HepG2 (cell line): ENCODE results near the gene TRPC4AP. TPM values are rescaled to one million over a fixed set of nuclear protein-coding genes. Genes with fewer than 3 reads are reported as not detected.

ENCODE experiments used
- ATAC-seq: fragments of 200-7000 bp; cut with Tn5 transposase; 3 replicates; pipeline ENCODE4 v1.9.1; 2020; ENCODE audit warnings: mild to moderate bottlenecking, moderate library complexity
- BruUV-seq: library from RNA; stranded (reverse); fragments of 400-500 nt; replicated peaks from 2 replicates; lab custom pipeline; 2021; lab: Mats Ljungman, UMichigan
- CTCF ChIA-PET: fragments of 300-600 bp; formaldehyde crosslinking; extraction: SDS; loops from one replicate; lab custom pipeline; 2021; ENCODE audit warnings: low total read pairs, inconsistent platforms, low intra/inter-chr PET ratio; lab: Yijun Ruan, JAX
- POLR2A ChIA-PET: fragments of 350-600 bp; sonication (Branson Sonifier 250); formaldehyde crosslinking; loops from one replicate; lab custom pipeline; 2020; ENCODE audit warnings: antibody characterized with exemption, inconsistent platforms; lab: Yijun Ruan, JAX
- DNase-seq: peaks from one replicate; pipeline ENCODE4 v3.0.0-alpha.2; 2015; ENCODE audit warnings: low spot score
- FAIRE-seq: peaks from 3 replicates; lab custom pipeline; 2011; peaks lifted over from hg19 to GRCh38; lab: Jason Lieb, UNC
- H2AFZ ChIP-seq: one replicate; pipeline ENCODE4 v1.6.1; 2011; ENCODE audit warnings: low read length, inconsistent platforms
- H3K27ac ChIP-seq: fragments of 300-600 bp; 3 replicates; pipeline ENCODE4 v1.8.0; 2011; ENCODE audit warnings: mixed run types, mild to moderate bottlenecking, mixed read lengths, low read length, inconsistent platforms; ENCODE audit not compliant: insufficient read depth; ENCODE audit errors: extremely low read length
- H3K27me3 ChIP-seq, 2 experiments: fragments of 200-600 bp in 1 of 2; 2 replicates in 1 of 2; 3 replicates in 1 of 2; pipeline versions ENCODE4 v1.6.0 to v1.8.0; 2011; ENCODE audit warnings: low read length in 2 of 2, mild to moderate bottlenecking in 2 of 2, moderate library complexity in 2 of 2, inconsistent platforms in 1 of 2; ENCODE audit not compliant: insufficient read depth in 2 of 2, control insufficient read depth in 1 of 2
- H3K36me3 ChIP-seq, 2 experiments: fragments of 200-600 bp in 1 of 2; replicated peaks in 1 of 2; 2 replicates in 1 of 2; 3 replicates in 1 of 2; pipeline versions ENCODE4 v1.5.1 to v1.8.0; 2011; ENCODE audit warnings: low read length in 2 of 2, inconsistent platforms in 1 of 2; ENCODE audit not compliant: insufficient read depth in 2 of 2, control insufficient read depth in 1 of 2
- H3K4me1 ChIP-seq: 2 replicates; pipeline ENCODE4 v1.5.1; 2012; ENCODE audit warnings: low read length, inconsistent platforms; ENCODE audit not compliant: insufficient read depth
- H3K4me2 ChIP-seq: 2 replicates; pipeline ENCODE4 v1.6.0; 2011; ENCODE audit warnings: low read depth, low read length, inconsistent platforms
- H3K4me3 ChIP-seq, 3 experiments: fragments of 200-600 bp in 1 of 3; sonication (generic), shearing (Covaris generic) in 1 of 3; replicated peaks in 1 of 3; 2 replicates each; pipeline ENCODE4 v1.5.1; 2011 to 2016; ENCODE audit warnings: low read length in 3 of 3, inconsistent platforms in 2 of 3, low read depth in 2 of 3, mild to moderate bottlenecking in 2 of 3, control low read depth in 1 of 3, mixed read lengths in 1 of 3; ENCODE audit not compliant: insufficient read depth in 1 of 3
- H3K79me2 ChIP-seq: one replicate; pipeline ENCODE4 v1.6.1; 2011; ENCODE audit warnings: low read length, inconsistent platforms; ENCODE audit not compliant: insufficient read depth
- H3K9ac ChIP-seq: 2 replicates; pipeline ENCODE4 v1.6.0; 2011; ENCODE audit warnings: mild to moderate bottlenecking, low read depth, low read length, inconsistent platforms; ENCODE audit not compliant: insufficient read depth
- H3K9me3 ChIP-seq: 2 replicates; pipeline ENCODE4 v1.5.1; 2012; ENCODE audit warnings: mild to moderate bottlenecking, low read length
- H4K20me1 ChIP-seq: 2 replicates; pipeline ENCODE4 v1.6.0; 2011; ENCODE audit warnings: inconsistent platforms, mild to moderate bottlenecking, low read length, moderate library complexity; ENCODE audit not compliant: insufficient read depth
- CHD2 ChIP-seq: IDR thresholded peaks from 2 replicates; pipeline ENCODE4 v1.6.1; 2011; ENCODE audit warnings: low read depth, low read length, improper control_type of control experiment
- ELF4 ChIP-seq: sonication (generic); formaldehyde crosslinking; IDR thresholded peaks from 2 replicates; pipeline ENCODE4 v1.5.0; 2020; ENCODE audit warnings: missing genetic modification reagents, mild to moderate bottlenecking, moderate library complexity, borderline replicate concordance
- HOXA9 ChIP-seq: sonication (generic); formaldehyde crosslinking; IDR thresholded peaks from 2 replicates; pipeline ENCODE4 v1.8.1; 2022; ENCODE audit warnings: missing genetic modification reagents, mild to moderate bottlenecking, moderate library complexity, borderline replicate concordance
- NR1H2 ChIP-seq: sonication (generic); formaldehyde crosslinking; IDR thresholded peaks from 2 replicates; pipeline ENCODE4 v1.8.1; 2022; ENCODE audit warnings: low read depth, missing genetic modification reagents, borderline replicate concordance
- TAF15 ChIP-seq: fragments of 200-400 bp; formaldehyde crosslinking; IDR thresholded peaks from one replicate; pipeline ENCODE4 v1.6.1; 2018; ENCODE audit warnings: mild to moderate bottlenecking, low read depth, low read length; ENCODE audit not compliant: poor library complexity, severe bottlenecking
- TGIF2 ChIP-seq: IDR thresholded peaks from 2 replicates; pipeline ENCODE4 v1.6.1; 2016; ENCODE audit warnings: control low read depth, missing compliant biosample characterization
- ZNF407 ChIP-seq: sonication (generic); formaldehyde crosslinking; IDR thresholded peaks from one replicate; pipeline ENCODE4 v1.5.1; 2020; ENCODE audit warnings: mild to moderate bottlenecking, missing genetic modification reagents; ENCODE audit errors: not compliant biosample characterization
- ZNF451 ChIP-seq: sonication (generic); formaldehyde crosslinking; IDR thresholded peaks from 2 replicates; pipeline ENCODE4 v1.5.0; 2020; ENCODE audit warnings: mild to moderate bottlenecking, missing genetic modification reagents
- WGBS: methylation state at CpG from one replicate; pipeline ENCODE4 v1.1.6; 2017; ENCODE audit warnings: low lambda C conversion rate; 5-methylcytosine and 5-hydroxymethylcytosine counted together
- in situ Hi-C: cut with HindIII; loops from 2 replicates; pipeline ENCODE4 v1.10.0; 2017; ENCODE audit warnings: low pct_unique_long_range_greater_than_20kb; ENCODE audit not compliant: extremely low pct_ligation_motif_present
- intact Hi-C: fragments of 100-400 bp; cut with micrococcal nuclease; formaldehyde crosslinking; loops from one replicate; pipeline ENCODE4 v1.10.0; 2022; ENCODE audit not compliant: unreplicated experiment
- polyA plus RNA-seq, 8 experiments: library from polyadenylated mRNA; depleted of rRNA in 3 of 8; stranded (reverse) in 7 of 8; unstranded in 1 of 8; fragments of >200 nt; fragmentation: Illumina TruSeq in 4 of 8; extraction: Trizol in 4 of 8; gene quantifications; 2 replicates each; pipeline versions ENCODE4 v1.2.1 to v1.2.3, GENCODE V29; 2011 to 2016; ENCODE audit warnings: low read depth in 4 of 8, missing spikeins in 1 of 8, mixed read lengths in 1 of 8; ENCODE audit not compliant: insufficient read depth in 1 of 8
- total RNA-seq, 5 experiments: library from RNA; depleted of rRNA; stranded (reverse); fragments of >200 nt; fragmentation: Illumina TruSeq; extraction: Trizol; gene quantifications; 2 replicates each; pipeline ENCODE4 v1.2.3, GENCODE V29; 2016; ENCODE audit warnings: low read depth in 1 of 5
- TF ChIP-seq, protein P1 (sequence below): IDR thresholded peaks from 2 replicates; pipeline ENCODE4 v1.6.1; 2016; ENCODE audit warnings: low read depth, missing genetic modification reagents, missing compliant biosample characterization
- TF ChIP-seq, protein P2 (sequence below): sonication (generic); formaldehyde crosslinking; IDR thresholded peaks from 2 replicates; pipeline ENCODE4 v1.4.0; 2020; ENCODE audit warnings: missing genetic modification reagents

Gene TRPC4AP
- total and polyA plus RNA-seq, 2 of the 13 experiments (the other 11 are each of a cell fraction or from before 2014, with no cell fraction given), result 136 to 137 TPM

- ATAC-seq, result no peak
- TF ChIP-seq TAF15 (no peak), ELF4 (CRISPR knock-in tag) (no peak), TGIF2 (no peak), NR1H2 (CRISPR knock-in tag) (no peak), ZNF407 (CRISPR knock-in tag) (no peak), ZNF451 (CRISPR knock-in tag) (no peak), CHD2 (no peak), HOXA9 (CRISPR knock-in tag) (no peak)
- TF ChIP-seq, protein P1, sequence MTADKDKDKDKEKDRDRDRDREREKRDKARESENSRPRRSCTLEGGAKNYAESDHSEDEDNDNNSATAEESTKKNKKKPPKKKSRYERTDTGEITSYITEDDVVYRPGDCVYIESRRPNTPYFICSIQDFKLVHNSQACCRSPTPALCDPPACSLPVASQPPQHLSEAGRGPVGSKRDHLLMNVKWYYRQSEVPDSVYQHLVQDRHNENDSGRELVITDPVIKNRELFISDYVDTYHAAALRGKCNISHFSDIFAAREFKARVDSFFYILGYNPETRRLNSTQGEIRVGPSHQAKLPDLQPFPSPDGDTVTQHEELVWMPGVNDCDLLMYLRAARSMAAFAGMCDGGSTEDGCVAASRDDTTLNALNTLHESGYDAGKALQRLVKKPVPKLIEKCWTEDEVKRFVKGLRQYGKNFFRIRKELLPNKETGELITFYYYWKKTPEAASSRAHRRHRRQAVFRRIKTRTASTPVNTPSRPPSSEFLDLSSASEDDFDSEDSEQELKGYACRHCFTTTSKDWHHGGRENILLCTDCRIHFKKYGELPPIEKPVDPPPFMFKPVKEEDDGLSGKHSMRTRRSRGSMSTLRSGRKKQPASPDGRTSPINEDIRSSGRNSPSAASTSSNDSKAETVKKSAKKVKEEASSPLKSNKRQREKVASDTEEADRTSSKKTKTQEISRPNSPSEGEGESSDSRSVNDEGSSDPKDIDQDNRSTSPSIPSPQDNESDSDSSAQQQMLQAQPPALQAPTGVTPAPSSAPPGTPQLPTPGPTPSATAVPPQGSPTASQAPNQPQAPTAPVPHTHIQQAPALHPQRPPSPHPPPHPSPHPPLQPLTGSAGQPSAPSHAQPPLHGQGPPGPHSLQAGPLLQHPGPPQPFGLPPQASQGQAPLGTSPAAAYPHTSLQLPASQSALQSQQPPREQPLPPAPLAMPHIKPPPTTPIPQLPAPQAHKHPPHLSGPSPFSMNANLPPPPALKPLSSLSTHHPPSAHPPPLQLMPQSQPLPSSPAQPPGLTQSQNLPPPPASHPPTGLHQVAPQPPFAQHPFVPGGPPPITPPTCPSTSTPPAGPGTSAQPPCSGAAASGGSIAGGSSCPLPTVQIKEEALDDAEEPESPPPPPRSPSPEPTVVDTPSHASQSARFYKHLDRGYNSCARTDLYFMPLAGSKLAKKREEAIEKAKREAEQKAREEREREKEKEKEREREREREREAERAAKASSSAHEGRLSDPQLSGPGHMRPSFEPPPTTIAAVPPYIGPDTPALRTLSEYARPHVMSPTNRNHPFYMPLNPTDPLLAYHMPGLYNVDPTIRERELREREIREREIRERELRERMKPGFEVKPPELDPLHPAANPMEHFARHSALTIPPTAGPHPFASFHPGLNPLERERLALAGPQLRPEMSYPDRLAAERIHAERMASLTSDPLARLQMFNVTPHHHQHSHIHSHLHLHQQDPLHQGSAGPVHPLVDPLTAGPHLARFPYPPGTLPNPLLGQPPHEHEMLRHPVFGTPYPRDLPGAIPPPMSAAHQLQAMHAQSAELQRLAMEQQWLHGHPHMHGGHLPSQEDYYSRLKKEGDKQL (CRISPR knock-in tag), result no peak
- TF ChIP-seq, protein P2, sequence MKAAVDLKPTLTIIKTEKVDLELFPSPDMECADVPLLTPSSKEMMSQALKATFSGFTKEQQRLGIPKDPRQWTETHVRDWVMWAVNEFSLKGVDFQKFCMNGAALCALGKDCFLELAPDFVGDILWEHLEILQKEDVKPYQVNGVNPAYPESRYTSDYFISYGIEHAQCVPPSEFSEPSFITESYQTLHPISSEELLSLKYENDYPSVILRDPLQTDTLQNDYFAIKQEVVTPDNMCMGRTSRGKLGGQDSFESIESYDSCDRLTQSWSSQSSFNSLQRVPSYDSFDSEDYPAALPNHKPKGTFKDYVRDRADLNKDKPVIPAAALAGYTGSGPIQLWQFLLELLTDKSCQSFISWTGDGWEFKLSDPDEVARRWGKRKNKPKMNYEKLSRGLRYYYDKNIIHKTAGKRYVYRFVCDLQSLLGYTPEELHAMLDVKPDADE, result no peak
Measured at GRCh38 chr20:35121186-35121585, 28.6 kb upstream of the TRPC4AP start.

More at GRCh38 chr20:35121186-35121585, 28.6 kb upstream of the TRPC4AP start:
- FAIRE-seq (no peak), DNase-seq (no peak)
- ChIA-PET CTCF (no interaction called here), POLR2A (no interaction called here)
- in situ Hi-C loops, result no loop called here
- H3K4me3 ChIP-seq, result no peak overlapping the region
- no peak overlapping the region for H3K27ac ChIP-seq
- no peaks in the 10 kb centered on the region for H4K20me1 ChIP-seq
- H3K9ac ChIP-seq, result no peak overlapping the region
- H3K79me2 ChIP-seq, result no peaks in the 10 kb centered on the region
- no peaks in the 10 kb centered on the region for H3K4me1 ChIP-seq
- H3K27me3 ChIP-seq, result no peaks in the 10 kb centered on the region
- BruUV-seq, result no TSS peak
- WGBS, result 96% methylated on average over 7 of the region's 7 CpGs
- H2AFZ ChIP-seq, result no peak overlapping the region
- no peaks in the 10 kb centered on the region for H3K9me3 ChIP-seq
- H3K36me3 ChIP-seq, result peaks cover 12 to 40% of the 10 kb centered on the region in 2 experiments
- intact Hi-C loops, result no loop called here
- no peak overlapping the region for H3K4me2 ChIP-seq
